ENCODE data around the gene SLC22A1.

DNA sequence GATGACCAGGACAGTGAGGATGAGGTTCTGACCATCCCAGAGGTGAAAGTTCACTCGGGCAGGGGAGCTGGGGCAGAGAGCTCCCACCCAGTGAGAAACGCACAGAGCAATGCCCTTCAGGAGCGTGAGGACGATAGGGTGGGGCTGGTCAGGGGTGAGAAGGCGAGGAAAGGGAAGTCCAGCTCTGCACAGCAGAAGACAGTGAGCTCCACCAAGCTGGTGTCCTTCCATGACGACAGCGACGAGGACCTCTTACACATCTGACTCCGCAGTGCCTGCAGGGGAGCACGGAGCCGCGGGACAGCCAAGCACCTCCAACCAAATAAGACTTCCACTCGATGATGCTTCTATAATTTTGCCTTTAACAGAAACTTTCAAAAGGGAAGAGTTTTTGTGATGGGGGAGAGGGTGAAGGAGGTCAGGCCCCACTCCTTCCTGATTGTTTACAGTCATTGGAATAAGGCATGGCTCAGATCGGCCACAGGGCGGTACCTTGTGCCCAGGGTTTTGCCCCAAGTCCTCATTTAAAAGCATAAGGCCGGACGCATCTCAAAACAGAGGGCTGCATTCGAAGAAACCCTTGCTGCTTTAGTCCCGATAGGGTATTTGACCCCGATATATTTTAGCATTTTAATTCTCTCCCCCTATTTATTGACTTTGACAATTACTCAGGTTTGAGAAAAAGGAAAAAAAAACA, 16.6 kb upstream of the SLC22A1 start:
- TF ChIP-seq, protein P1, sequence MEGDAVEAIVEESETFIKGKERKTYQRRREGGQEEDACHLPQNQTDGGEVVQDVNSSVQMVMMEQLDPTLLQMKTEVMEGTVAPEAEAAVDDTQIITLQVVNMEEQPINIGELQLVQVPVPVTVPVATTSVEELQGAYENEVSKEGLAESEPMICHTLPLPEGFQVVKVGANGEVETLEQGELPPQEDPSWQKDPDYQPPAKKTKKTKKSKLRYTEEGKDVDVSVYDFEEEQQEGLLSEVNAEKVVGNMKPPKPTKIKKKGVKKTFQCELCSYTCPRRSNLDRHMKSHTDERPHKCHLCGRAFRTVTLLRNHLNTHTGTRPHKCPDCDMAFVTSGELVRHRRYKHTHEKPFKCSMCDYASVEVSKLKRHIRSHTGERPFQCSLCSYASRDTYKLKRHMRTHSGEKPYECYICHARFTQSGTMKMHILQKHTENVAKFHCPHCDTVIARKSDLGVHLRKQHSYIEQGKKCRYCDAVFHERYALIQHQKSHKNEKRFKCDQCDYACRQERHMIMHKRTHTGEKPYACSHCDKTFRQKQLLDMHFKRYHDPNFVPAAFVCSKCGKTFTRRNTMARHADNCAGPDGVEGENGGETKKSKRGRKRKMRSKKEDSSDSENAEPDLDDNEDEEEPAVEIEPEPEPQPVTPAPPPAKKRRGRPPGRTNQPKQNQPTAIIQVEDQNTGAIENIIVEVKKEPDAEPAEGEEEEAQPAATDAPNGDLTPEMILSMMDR (IDR thresholded peaks at IDR 0.05; ENCODE audit: poor library complexity), result no peak
- TF ChIP-seq EZH2 (IDR thresholded peaks at IDR 0.05; ENCODE audit: borderline replicate concordance), result no peak
- no peak for TF ChIP-seq EZH2phosphoT487 (IDR thresholded peaks at IDR 0.05; ENCODE audit: low read depth, severe bottlenecking, unreplicated experiment)
